DMS 273 (cell line): ENCODE data around the gene SLC25A45.
A peak's percentile ranks its signal among the peaks of the same experiment; 100 is the strongest.

Experiments
- DNase-seq: peaks from one replicate; lab custom pipeline; 2025; ENCODE audit not compliant: unreplicated experiment; lab: John Stamatoyannopoulos, UW

The SLC25A45 gene, protein sequence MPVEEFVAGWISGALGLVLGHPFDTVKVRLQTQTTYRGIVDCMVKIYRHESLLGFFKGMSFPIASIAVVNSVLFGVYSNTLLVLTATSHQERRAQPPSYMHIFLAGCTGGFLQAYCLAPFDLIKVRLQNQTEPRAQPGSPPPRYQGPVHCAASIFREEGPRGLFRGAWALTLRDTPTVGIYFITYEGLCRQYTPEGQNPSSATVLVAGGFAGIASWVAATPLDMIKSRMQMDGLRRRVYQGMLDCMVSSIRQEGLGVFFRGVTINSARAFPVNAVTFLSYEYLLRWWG

DNA sequence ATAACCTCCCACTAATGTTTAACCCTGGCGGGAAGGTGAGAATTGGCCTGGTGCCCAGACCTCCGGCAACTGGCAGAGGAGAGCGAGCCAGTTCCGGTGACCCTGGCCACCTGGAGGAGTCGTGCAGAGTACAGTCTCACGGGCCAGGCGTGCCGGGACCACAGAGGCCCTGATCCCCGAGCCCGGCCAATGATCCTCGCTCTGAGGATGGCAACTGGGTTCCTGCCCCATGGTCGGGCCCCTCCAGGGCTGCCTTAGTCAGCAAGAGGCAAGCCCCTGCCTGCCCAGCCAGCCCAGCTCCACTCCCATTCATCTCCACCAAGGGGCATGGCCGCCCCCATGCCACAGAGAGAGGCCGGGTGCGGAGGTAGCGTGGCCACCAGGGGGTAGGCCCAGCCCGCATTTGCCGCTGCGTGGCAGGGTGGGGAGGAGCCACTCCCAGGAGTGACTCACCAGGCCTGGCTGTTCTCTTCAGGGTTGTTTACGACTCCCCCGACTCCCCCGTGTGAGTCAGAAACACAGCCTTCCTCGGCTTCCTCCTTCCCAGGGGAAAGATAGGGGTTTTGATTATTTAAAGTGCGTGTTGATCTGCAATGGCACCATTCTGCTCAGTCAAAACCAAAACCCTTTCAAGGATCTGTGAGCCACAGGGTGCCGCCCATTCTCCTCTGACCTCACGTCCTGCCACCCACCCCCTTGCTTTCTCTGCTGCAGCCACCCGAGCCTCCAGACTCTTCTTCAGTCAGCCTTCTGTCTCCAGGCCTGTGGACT, at the start of gene SLC25A45:
TSS of gene SLC25A45 (minus strand) at position 614 of the 771 bp plus-strand sequence. CDS start 695 bp downstream, outside the sequence.
- DNase-seq, result peak; percentile 96

DNA sequence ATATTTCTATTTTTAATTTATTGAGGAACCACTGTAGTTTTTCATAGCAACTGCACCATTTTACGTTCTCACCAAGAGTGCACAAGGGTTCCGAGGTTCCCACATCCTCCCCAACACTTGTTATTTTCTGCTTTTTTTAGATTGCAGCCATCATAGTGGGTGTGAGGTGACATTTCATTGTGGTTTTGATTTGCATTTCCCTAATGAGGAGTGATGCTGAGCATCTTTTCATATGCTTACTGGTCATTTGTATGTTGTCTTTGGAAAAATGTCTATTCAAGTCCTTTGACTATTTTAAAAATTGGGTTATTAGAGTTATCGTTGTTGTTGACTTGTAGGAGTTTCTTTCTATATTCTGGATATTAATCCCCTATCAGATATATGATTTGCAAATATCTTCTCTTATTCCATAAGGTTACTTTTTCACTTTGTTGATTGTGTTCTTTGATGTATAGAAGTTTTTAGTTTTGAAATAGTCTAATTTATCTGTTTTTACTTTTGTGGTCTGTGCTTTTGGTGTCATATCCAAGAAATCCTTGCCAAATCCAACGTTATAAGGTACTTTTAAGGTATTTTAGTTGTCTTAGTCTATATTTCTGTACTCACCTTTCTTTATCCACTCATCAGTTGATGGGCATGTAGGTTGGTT, 49.1 kb upstream of the SLC25A45 start:
- no peak for DNase-seq

DNA sequence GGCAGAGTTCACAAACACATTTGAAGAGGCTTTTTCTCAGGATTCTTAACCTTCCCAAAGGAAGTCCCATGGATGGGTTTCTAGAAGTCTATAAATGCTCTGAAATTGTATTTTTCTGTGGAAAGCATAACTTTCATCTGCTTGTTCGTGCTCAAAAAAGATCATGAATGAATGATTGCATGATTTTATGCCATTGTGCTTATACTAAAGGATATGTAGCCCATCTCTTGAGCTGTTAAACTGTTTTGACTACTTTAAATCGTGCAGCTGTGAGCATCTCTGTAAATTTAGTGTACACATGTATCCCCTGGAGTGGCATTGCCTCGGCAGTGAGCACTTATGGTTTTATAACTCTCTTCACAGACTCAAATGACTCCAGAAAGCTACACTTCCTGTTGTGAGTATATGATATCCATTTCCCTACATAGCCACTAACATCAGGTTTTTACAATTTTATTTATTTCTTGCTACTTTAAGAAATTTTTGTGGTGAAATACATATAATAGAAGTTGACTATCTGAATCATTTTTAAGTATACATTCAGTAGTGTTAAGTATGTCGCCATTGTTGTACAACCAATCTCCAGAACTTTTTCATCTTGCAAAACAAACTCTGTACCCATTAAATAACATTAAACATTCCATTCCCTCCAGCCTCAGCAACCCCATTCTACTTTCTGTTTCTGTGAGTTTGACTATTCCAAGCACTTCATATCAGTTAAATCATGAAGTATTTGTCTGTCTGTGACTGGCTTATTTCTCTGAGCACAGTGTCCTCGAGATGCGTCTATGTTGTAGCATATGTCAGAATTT, 48.2 kb upstream of the SLC25A45 start:
- no peak for DNase-seq

DNA sequence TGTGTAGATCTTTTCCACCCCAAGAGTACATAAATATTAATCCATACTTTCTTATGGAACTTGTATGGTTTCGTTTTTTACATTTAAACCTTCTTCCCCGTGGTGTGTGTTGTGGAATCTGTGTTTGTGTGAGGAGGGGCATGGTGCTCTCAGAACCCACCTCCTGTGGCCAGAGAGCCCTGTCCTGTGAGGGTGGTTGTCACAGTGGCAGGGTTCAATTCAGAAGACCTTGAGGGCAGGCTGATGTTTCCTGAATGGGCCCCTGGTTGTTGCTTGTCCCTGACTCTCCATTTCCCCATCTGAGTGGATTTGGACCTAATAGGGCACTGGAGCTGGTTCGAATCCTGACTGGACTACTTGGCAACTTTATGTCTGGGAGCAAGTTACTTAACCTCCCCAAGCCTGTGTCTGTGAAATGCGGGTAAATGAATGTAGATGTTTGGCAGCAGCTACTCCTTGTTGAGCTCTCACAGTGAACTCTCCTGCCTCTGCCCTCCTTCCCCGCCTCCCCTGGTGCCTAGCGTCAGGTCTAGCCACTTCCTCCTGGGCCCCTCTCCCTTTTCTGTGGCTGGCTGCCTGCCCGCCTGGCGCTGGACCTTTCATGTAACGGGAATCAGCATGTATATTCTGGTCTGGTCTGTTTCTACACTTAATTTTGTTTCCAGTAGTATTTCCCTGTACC, 47.4 kb upstream of the SLC25A45 start:
- DNase-seq, result peak; percentile 79

DNA sequence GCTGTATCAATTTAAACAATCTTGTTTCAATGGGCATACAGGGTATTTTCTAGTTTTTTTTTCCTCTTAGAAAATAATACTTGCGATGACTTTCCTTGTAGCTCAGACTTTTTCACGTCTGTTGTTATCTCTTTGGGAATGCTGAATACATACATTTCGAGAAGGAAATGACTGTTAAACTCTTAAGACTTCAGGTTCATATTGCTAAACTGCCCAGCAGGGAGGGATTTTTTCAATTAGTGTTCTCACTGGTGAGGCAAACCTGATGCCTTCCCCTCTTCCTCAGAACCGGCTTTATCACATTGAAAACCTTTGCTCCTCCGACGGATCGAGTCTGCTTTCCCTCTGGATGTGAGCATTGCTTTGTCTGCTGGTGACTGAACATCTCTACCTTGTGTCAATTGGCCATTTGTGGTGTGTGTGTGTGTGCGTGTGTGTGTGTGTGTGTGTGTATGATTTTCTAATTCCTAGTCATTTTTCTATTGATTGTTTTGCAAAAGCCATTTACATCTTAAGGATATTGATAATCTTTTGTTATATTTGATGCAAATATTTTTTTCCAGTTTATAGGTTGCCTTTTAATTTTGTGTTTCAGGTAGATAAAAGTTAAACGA, 46.7 kb upstream of the SLC25A45 start:
- DNase-seq, result peak; percentile 81

DNA sequence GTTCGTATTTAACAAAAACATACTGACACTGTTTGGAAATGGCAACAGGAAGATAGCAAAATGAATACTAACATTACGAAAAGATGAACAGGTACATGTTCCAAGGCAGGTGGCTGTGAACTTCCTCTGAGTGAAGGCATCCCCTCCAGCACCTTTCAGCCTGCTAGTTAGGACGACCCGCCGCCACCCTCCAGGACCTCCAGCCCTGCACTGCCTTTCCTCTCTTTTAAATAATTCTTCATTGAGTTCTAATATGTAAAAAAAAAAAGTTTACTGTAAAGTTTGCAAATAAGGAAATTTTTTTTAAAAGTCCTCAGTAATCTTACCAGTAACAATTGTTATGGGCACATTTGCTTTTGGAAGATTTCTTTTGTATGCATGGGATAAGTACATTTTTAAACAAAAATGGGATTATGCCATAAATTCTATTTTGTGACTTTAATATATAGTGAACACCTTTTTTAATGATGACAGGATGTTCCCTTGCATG, 46.2 kb upstream of the SLC25A45 start:
- DNase-seq, result no peak

DNA sequence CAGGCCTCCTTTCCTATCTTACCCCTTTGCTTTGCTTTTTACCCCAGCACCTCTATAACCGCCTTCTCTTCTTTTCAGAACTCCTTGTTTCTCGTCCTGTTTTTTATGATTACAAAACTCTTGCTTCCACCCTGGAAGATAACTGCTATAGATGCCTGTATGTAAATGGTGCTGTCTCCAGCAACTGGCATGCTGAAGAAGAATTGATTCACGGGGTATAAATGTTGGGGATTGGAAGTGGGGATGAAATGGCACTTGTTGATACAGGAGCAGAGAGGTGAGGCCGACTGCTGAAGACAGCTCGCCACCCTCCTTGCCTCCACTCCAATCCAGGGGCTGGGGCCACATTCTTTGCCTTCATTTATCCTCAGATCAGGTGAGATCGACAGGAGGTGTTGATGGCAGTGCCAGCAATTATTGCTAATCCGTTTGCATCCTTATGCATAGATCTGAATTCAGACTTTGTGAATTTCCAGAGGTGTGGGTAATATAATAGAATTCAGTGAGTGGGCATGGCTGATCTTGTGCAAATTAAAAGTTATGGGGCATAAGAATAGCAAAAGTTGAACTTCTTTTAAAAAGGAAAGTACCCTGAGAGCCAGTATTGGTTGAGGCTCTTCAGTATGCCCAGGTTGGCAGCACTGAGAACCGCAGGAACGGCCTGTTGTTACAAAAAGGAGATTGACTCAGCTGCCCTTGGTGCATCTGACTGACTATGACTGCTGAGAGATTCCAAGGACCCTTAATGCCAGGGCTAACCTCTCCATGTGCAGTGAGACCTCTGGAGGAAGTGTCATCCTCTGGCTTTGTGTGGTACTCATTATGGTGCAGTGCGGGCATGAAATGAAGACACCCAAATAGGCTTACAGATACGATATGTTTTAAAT, 45.5 kb upstream of the SLC25A45 start:
- peak; percentile 85 for DNase-seq

DNA sequence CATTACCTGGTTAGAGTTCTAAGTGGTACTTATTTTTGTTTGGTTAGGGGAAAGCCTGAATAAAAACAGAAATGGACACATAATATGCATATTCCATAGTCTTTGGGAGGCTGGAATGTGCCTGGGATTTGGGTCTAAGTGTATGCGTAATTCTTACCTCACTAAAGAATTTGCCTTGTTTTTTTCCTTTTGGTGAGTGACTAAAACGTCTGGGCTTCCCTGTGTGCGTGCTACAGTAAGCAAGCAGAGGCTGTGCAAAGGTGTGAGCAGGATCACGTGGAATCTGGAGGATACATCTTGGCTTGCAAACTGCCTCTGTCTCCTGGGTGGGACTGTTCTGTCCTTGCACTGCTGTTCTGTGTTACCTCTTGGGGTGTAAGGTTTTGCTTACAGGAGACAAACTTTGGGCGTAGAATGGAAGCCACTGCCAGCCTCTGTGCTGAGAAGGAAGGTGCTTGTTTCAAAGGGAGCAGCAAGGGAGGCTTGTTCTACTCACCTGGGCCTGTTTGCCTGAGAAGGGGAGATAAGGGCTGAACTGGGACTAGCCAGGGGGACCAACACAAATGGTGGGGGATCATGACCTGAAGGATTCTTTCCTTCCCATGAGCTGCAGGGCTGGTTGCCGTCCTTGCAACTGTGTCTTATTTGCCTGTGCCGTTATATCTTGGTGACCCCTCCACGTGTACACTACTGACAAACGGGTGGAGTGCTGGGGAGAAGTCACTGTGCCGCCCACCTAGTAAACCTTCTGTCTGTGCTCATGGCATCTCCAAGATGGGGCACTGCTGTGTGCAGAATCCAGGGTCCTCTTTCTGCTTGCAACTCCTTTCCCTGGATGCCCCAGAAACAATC, 44.6 kb upstream of the SLC25A45 start:
- peak; percentile 84 for DNase-seq

DNA sequence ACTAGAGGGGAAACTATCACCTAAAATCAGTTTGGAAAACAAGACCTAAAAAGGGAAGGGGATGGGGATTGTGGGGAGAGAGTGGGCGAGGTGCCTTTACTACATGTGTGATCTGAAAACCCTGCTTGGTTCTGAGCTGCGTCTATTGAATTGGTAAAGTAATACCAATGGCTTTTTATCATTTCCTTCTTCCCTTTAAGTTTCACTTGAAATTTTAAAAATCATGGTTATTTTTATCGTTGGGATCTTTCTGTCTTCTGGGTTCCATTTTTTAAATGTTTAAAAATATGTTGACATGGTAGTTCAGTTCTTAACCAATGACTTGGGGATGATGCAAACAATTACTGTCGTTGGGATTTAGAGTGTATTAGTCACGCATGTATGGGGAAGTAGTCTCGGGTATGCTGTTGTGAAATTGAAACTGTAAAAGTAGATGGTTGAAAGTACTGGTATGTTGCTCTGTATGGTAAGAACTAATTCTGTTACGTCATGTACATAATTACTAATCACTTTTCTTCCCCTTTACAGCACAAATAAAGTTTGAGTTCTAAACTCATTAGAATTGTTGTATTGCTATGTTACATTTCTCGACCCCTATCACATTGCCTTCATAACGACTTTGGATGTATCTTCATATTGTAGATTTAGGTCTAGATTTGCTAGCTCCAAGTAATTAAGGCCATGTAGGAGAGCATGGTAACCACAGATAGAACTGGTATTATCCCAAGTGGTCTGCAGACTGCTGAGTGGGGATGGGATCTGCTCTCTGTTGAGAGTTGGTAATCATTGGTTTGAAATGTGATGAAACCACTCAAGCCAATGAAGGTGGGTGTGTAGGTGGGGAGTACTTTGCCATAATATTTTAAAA, 43.8 kb upstream of the SLC25A45 start:
- no peak for DNase-seq

DNA sequence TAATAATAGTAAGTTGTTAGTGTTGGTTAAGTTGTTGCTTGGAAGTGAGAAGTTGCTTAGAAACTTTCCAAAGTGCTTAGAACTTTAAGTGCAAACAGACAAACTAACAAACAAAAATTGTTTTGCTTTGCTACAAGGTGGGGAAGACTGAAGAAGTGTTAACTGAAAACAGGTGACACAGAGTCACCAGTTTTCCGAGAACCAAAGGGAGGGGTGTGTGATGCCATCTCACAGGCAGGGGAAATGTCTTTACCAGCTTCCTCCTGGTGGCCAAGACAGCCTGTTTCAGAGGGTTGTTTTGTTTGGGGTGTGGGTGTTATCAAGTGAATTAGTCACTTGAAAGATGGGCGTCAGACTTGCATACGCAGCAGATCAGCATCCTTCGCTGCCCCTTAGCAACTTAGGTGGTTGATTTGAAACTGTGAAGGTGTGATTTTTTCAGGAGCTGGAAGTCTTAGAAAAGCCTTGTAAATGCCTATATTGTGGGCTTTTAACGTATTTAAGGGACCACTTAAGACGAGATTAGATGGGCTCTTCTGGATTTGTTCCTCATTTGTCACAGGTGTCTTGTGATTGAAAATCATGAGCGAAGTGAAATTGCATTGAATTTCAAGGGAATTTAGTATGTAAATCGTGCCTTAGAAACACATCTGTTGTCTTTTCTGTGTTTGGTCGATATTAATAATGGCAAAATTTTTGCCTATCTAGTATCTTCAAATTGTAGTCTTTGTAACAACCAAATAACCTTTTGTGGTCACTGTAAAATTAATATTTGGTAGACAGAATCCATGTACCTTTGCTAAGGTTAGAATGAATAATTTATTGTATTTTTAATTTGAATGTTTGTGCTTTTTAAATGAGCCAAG, 42.9 kb upstream of the SLC25A45 start:
- no peak for DNase-seq

DNA sequence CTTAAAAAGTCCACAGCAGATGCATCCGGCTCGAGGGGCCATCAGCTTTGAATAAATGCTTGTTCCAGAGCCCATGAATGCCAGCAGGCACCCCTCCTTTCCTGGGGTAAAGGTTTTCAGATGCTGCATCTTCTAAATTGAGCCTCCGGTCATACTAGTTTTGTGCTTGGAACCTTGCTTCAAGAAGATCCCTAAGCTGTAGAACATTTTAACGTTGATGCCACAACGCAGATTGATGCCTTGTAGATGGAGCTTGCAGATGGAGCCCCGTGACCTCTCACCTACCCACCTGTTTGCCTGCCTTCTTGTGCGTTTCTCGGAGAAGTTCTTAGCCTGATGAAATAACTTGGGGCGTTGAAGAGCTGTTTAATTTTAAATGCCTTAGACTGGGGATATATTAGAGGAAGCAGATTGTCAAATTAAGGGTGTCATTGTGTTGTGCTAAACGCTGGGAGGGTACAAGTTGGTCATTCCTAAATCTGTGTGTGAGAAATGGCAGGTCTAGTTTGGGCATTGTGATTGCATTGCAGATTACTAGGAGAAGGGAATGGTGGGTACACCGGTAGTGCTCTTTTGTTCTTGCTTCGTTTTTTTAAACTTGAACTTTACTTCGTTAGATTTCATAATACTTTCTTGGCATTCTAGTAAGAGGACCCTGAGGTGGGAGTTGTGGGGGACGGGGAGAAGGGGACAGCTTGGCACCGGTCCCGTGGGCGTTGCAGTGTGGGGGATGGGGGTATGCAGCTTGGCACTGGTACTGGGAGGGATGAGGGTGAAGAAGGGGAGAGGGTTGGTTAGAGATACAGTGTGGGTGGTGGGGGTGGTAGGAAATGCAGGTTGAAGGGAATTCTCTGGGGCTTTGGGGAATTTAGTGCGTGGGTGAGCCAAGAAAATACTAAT, 42.0 kb upstream of the SLC25A45 start:
- no peak for DNase-seq

DNA sequence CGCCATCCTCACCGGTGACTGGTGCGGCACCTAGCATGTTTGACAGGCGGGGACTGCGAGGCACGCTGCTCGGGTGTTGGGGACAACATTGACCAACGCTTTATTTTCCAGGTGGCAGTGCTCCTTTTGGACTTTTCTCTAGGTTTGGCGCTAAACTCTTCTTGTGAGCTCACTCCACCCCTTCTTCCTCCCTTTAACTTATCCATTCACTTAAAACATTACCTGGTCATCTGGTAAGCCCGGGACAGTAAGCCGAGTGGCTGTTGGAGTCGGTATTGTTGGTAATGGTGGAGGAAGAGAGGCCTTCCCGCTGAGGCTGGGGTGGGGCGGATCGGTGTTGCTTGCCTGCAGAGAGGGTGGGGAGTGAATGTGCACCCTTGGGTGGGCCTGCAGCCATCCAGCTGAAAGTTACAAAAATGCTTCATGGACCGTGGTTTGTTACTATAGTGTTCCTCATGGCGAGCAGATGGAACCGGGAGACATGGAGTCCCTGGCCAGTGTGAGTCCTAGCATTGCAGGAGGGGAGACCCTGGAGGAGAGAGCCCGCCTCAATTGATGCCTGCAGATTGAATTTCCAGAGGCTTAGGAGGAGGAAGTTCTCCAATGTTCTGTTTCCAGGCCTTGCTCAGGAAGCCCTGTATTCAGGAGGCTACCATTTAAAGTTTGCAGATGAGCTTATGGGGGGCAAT, 41.2 kb upstream of the SLC25A45 start:
- no peak for DNase-seq

DNA sequence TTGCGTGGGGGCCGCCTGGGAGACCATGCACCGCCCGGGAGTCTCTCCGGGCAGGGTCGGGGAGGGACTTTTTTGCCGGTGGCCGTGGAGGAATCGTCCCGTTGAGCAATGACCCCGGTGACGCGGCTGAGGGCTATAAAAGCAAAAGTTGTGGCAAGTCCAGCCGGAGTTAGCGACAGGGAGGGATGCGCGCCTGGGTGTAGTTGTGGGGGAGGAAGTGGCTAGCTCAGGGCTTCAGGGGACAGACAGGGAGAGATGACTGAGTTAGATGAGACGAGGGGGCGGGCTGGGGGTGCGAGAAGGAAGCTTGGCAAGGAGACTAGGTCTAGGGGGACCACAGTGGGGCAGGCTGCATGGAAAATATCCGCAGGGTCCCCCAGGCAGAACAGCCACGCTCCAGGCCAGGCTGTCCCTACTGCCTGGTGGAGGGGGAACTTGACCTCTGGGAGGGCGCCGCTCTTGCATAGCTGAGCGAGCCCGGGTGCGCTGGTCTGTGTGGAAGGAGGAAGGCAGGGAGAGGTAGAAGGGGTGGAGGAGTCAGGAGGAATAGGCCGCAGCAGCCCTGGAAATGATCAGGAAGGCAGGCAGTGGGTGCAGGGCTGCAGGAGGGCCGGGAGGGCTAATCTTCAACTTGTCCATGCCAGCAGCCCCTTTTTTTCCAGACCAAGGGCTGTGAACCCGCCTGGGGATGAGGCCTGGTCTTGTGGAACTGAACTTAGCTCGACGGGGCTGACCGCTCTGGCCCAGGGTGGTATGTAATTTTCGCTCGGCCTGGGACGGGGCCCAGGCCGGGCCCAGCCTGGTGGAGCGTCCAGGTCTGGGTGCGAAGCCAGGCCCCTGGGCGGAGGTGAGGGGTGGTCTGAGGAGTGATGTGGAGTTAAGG, 40.4 kb upstream of the SLC25A45 start, which contains the start of gene NEAT1:
TSS of gene NEAT1 (plus strand) at position 166 of the 883 bp plus-strand sequence.
- DNase-seq, result peak; percentile 90
